Measurements from ENCODE around the gene HIGD1C. TPM values are rescaled to one million over a fixed set of nuclear protein-coding genes. Genes with fewer than 3 reads are reported as not detected.

Gene HIGD1C
- total and polyA plus RNA-seq, 10 donors, result not detected

DNA sequence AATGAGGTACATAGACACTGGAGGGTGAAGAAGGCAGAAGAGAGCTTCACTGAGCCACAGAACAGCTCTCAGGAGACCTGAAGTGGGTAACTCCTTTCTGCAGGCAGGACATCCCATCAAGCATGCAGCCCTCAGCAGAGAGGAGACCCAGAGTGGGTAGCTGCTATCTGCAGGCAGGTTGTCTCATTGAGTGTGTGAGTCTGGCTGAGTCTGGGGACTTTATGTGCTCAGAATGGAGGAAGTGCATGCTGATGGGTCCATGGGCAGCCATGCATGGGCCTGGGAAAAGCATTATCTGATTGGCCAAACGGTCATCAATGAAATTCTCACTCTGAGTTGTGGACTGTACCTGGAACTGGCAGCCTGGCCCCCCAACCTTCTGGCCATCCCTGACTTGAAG, 14.7 kb upstream of the HIGD1C start:
- DNase-seq, result no peak
- H3K27me3 ChIP-seq (replicated peaks in 1 of 7), result no peaks in the 10 kb centered on the region
- no peak overlapping the region for H3K4me3 ChIP-seq
- H3K4me1 ChIP-seq, result peaks cover 6 to 42% (median 28%) of the 10 kb centered on the region in 6 donors
- intact Hi-C loops (cut with DNase I; ENCODE audit: low total_unique reads), result loop anchor here (10.0 kb wide), 1 partner anchor 103 kb away; no protein-coding TSS in a partner anchor
- no peak overlapping the region for H3K27ac ChIP-seq
- peaks cover 0 to 22% (median 15%) of the 10 kb centered on the region in 8 donors for H3K9me3 ChIP-seq
- peaks cover 0 to 29% (median 2%) of the 10 kb centered on the region in 6 donors for H3K36me3 ChIP-seq
- 83 to 100% (median 88%) methylated on average over 1 of the region's 1 CpG for WGBS, 5 donors
- TF ChIP-seq POLR2A (IDR thresholded peaks at IDR 0.05) (no peak), POLR2AphosphoS5 (IDR thresholded peaks at IDR 0.05) (no peak)
- TF ChIP-seq, protein P1, sequence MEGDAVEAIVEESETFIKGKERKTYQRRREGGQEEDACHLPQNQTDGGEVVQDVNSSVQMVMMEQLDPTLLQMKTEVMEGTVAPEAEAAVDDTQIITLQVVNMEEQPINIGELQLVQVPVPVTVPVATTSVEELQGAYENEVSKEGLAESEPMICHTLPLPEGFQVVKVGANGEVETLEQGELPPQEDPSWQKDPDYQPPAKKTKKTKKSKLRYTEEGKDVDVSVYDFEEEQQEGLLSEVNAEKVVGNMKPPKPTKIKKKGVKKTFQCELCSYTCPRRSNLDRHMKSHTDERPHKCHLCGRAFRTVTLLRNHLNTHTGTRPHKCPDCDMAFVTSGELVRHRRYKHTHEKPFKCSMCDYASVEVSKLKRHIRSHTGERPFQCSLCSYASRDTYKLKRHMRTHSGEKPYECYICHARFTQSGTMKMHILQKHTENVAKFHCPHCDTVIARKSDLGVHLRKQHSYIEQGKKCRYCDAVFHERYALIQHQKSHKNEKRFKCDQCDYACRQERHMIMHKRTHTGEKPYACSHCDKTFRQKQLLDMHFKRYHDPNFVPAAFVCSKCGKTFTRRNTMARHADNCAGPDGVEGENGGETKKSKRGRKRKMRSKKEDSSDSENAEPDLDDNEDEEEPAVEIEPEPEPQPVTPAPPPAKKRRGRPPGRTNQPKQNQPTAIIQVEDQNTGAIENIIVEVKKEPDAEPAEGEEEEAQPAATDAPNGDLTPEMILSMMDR (IDR thresholded peaks at IDR 0.05 in 8 of 11, conservative IDR thresholded peaks at IDR 0.05 in 3 of 11), result no peak

DNA sequence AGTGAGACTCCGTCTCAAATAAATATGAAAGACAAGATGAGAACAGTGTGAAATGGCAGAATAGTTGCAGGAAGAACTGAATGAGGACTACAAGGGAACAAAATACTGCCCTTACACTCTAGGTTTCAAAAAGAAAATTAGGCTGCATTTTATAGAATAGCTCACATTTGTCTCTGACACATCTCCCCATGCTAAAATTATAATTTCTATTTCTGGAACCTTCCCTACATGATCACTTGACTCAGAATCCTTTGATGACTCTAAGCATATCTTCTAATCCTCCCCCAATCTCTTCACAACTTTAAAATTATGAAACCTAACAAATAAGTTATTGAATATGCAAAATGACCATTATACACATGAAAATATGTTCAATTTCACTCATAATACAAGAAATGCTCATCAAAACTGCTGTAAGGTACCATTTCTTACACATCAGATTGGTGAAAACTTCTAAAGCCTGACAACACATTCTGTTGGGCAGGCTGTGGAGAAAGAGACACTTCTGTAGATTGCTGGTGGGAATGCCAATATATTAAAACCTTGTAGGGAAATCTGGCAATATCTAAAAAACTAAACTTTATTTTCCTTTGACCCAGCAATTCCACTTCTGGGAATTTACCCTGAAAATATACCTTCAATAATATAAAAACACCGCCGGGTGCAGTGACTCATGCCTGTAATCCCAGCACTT, 4.3 kb upstream of the HIGD1C start:
- no peaks in the 10 kb centered on the region for H3K9me3 ChIP-seq
- no peak for DNase-seq
- no peaks in the 10 kb centered on the region for H3K27me3 ChIP-seq (replicated peaks in 1 of 7)
- no peaks in the 10 kb centered on the region for H3K4me1 ChIP-seq
- no peaks in the 10 kb centered on the region for H3K36me3 ChIP-seq
- 87 to 99% (median 92%) methylated on average over 3 of the region's 3 CpGs for WGBS, 5 donors
- no peak overlapping the region for H3K27ac ChIP-seq
- no peak for TF ChIP-seq POLR2AphosphoS5 (IDR thresholded peaks at IDR 0.05)
- no peak for TF ChIP-seq POLR2A (IDR thresholded peaks at IDR 0.05)
- TF ChIP-seq, protein P1 (IDR thresholded peaks at IDR 0.05 in 8 of 11, conservative IDR thresholded peaks at IDR 0.05 in 3 of 11), result no peak
- no peak overlapping the region for H3K4me3 ChIP-seq
- intact Hi-C loops (cut with DNase I; ENCODE audit: low total_unique reads), result no loop called here

DNA sequence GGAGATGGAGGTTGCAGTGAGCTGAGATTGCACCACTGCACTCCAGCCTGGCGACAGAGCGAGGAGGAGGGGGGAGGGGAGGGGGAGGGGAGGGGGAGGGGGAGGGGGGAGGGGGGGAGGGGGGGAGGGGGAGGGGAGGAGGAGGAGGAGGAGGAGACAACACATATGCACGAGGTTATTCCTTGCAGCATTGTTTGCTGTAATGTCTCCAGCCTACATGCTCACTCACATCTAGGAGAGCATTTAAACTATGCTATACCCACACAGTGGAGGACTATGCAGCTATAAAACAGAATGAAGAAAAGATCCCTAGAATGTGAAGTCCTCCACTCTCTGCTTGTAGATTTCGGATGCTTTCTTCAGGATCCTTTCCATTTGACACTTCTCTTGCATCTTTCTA, 3.5 kb upstream of the HIGD1C start:
- Histone ChIP-seq H3K27me3 (replicated peaks in 1 of 7) (no peaks in the 10 kb centered on the region), H3K4me3 (no peak overlapping the region), H3K9me3 (no peaks in the 10 kb centered on the region), H3K4me1 (no peaks in the 10 kb centered on the region), H3K36me3 (no peaks in the 10 kb centered on the region), H3K27ac (no peak overlapping the region)
- 50 to 82% (median 63%) methylated on average over 2 to 4 of the region's 4 CpGs for WGBS, 5 donors
- intact Hi-C loops (cut with DNase I; ENCODE audit: low total_unique reads), result no loop called here
- no peak for DNase-seq
- TF ChIP-seq POLR2AphosphoS5 (IDR thresholded peaks at IDR 0.05) (no peak), POLR2A (IDR thresholded peaks at IDR 0.05) (no peak)
- TF ChIP-seq, protein P1 (IDR thresholded peaks at IDR 0.05 in 8 of 11, conservative IDR thresholded peaks at IDR 0.05 in 3 of 11), result no peak

DNA sequence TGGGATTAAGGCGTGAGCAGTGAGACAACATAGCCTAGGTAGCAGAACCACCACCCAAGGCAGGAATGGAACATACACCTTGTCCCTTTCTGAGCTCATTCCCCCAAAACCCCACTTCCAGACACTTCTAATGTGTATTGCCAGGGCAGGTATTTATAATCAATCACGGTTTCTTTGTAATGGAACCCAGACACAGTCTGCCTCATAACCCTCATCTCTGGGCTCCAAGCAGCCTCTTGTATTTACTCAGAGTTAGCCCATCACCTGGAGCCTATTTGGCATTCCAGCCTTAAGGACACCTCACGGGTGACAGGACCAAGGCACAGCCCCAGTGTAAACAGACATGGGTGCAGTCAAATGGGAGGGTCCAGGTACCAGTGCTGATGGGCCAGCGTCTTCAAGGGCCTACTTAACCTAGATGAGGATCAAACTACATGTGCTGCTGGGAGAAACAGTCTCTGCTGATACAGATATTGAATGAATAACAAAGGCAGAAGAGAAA, 2.5 kb upstream of the HIGD1C start:
- TF ChIP-seq, protein P1 (IDR thresholded peaks at IDR 0.05 in 8 of 11, conservative IDR thresholded peaks at IDR 0.05 in 3 of 11), result no peak
- no peak for TF ChIP-seq POLR2A (IDR thresholded peaks at IDR 0.05)
- no peak for TF ChIP-seq POLR2AphosphoS5 (IDR thresholded peaks at IDR 0.05)
- Histone ChIP-seq H3K4me3 (no peak overlapping the region), H3K9me3 (no peaks in the 10 kb centered on the region), H3K36me3 (no peaks in the 10 kb centered on the region), H3K4me1 (no peaks in the 10 kb centered on the region), H3K27me3 (replicated peaks in 1 of 7) (no peaks in the 10 kb centered on the region), H3K27ac (no peak overlapping the region)
- intact Hi-C loops (cut with DNase I; ENCODE audit: low total_unique reads), result no loop called here
- WGBS, 5 donors, result 87 to 99% (median 93%) methylated on average over 4 of the region's 4 CpGs
- DNase-seq, result no peak
